ENCODE data around the gene NOL4L. TPM values are rescaled to one million over a fixed set of nuclear protein-coding genes. Genes with fewer than 3 reads are reported as not detected.

The NOL4L gene
- total and polyA plus RNA-seq, 12 donors = 1.5 to 10.1 (median 5.1) TPM

DNA sequence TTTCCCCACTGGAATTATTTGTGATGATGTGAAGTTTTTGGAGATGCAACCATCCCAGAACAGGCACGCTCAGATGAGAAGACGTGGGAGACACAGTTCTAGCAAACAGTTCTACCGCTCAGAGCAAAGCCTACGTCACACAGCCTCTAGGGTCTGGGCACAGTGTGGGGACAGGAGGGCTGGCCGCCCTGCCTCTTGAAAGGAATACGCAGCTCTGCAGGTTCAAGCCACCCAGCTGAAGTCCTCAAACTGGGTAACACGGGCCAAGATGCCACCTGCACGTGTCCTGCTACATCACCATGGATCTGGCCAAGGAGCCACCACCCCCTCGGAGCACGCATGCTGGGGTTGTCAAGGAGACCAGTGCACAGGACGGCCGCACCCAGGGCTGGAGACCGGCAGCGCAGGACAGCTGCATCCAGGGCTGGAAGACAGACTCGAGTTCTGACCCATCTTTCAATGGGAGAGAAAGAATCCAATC lies 75.0 kb downstream of the NOL4L start:
- ATAC-seq (peak in 1 of 8 donors; percentile 14), DNase-seq (no peak)
- Histone ChIP-seq H3K4me3 (no peak overlapping the region), H3K4me1 (peaks cover 0 to 19% (median 0%) of the 10 kb centered on the region in 9 donors), H3K36me3 (no peaks in the 10 kb centered on the region), H3K9me3 (no peaks in the 10 kb centered on the region), H3K27me3 (no peaks in the 10 kb centered on the region), H3K27ac (peak overlapping the region in 1 of 10 donors; percentile 31)
- intact Hi-C loops (cut with DNase I) = no loop called here
- TF ChIP-seq, protein P1, sequence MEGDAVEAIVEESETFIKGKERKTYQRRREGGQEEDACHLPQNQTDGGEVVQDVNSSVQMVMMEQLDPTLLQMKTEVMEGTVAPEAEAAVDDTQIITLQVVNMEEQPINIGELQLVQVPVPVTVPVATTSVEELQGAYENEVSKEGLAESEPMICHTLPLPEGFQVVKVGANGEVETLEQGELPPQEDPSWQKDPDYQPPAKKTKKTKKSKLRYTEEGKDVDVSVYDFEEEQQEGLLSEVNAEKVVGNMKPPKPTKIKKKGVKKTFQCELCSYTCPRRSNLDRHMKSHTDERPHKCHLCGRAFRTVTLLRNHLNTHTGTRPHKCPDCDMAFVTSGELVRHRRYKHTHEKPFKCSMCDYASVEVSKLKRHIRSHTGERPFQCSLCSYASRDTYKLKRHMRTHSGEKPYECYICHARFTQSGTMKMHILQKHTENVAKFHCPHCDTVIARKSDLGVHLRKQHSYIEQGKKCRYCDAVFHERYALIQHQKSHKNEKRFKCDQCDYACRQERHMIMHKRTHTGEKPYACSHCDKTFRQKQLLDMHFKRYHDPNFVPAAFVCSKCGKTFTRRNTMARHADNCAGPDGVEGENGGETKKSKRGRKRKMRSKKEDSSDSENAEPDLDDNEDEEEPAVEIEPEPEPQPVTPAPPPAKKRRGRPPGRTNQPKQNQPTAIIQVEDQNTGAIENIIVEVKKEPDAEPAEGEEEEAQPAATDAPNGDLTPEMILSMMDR (IDR thresholded peaks at IDR 0.05) = no peak
- WGBS, 2 donors = 85 to 86% methylated on average over 15 of the region's 15 CpGs

DNA sequence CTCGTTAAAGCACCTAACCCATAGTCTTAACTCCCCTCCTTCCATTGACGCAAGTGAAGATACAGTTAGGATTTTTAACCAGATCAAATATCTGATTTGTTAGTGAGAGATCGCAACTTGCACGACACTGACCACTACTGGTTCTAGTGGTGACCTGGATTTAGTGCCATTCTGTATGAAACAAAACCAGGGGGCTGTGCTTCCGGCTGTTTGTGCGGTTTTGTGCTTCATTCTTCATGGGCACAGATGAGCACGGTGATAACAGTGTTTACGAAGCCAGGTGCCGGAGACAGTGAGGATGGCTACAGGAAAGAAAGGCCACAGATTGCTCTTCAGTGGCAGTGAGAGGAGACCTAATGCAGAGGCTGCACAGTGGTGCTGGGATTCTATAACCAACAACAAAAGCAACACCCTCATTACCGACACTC lies 75.5 kb downstream of the NOL4L start:
- Histone ChIP-seq H3K27ac (peak overlapping the region in 1 of 10 donors; percentile 31), H3K36me3 (no peaks in the 10 kb centered on the region), H3K4me3 (no peak overlapping the region), H3K4me1 (peaks cover 0 to 19% (median 0%) of the 10 kb centered on the region in 9 donors), H3K9me3 (no peaks in the 10 kb centered on the region), H3K27me3 (no peaks in the 10 kb centered on the region)
- DNase-seq (no peak), ATAC-seq (no peak)
- TF ChIP-seq, protein P1 (IDR thresholded peaks at IDR 0.05) = no peak
- 85% methylated on average over 10 of the region's 10 CpGs for WGBS, 2 donors
- intact Hi-C loops (cut with DNase I) = no loop called here

DNA sequence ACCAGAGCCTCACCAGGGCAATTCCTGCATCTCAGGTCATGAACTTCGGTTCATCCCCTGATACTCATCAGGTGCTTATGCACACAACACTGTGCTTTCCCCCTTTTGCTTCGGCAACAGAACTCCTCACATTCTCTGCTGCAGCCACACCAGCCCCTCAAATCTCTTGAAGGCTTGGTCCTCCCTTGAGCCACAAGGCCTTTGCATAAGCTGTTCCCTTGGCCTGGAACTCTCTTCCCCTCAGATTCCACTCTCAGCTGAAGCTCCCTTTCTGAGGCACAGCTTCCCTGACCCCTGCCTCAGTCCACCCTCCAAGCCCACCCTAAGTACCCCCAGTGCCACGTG lies 76.4 kb downstream of the NOL4L start:
- WGBS, 2 donors = 88 to 92% methylated on average over 3 of the region's 3 CpGs
- no peaks in the 10 kb centered on the region for H3K27me3 ChIP-seq
- H3K4me3 ChIP-seq = no peak overlapping the region
- H3K4me1 ChIP-seq = peaks cover 0 to 19% (median 0%) of the 10 kb centered on the region in 9 donors
- H3K36me3 ChIP-seq = no peaks in the 10 kb centered on the region
- intact Hi-C loops (cut with DNase I) = no loop called here
- TF ChIP-seq, protein P1 (IDR thresholded peaks at IDR 0.05) = no peak
- ATAC-seq = no peak
- no peaks in the 10 kb centered on the region for H3K9me3 ChIP-seq
- no peak for DNase-seq
- no peak overlapping the region for H3K27ac ChIP-seq

DNA sequence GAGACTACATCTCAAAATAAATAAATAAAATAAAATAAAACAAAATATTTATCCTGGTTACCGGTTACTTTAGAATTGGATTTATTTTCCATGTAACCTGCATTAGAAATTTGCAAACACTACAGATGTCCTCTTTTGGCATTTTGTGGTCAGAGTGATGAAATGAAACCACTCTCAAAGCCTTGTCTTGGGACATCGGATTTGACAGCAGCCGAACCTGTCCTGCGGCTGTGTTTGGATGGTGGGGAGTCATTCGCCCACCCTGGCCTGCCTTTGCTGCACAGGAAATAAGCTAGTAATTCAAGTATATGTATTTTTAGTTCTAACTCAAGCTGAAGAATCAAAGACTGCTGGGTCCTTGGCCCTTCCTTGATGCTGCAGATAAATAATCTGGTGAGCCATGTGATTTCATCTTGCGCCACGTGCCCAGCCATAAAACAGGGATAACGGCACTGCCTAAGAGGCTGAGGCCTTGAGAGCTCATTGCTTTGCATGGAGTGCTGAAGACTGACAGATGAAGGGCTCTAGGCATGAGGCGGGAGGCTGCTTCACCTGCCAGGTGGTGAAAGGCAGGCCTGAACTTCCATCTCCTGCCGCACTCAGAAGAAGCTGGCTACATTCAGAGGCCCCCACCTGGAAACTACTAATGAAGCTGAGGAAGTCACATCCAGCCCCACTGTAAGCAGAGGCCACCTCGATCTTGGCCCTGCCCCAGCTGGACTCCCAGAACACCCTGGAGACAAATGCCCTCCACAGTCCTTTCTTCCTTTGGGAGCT lies 76.9 kb downstream of the NOL4L start:
- Histone ChIP-seq H3K27ac (no peak overlapping the region), H3K27me3 (no peaks in the 10 kb centered on the region), H3K4me3 (no peak overlapping the region), H3K36me3 (no peaks in the 10 kb centered on the region), H3K4me1 (peaks cover 0 to 19% (median 0%) of the 10 kb centered on the region in 9 donors), H3K9me3 (no peaks in the 10 kb centered on the region)
- intact Hi-C loops (cut with DNase I) = no loop called here
- TF ChIP-seq, protein P1 (IDR thresholded peaks at IDR 0.05) = no peak
- ATAC-seq = peak in 1 of 8 donors; percentile 28
- 88 to 93% methylated on average over 11 of the region's 11 CpGs for WGBS, 2 donors
- no peak for DNase-seq
